HG03442 (cell line): ENCODE data around the gene INSIG1.

Experiments
- ATAC-seq: cut with Tn5 transposase; IDR thresholded peaks from one replicate; pipeline ENCODE4 v1.9.1; 2021; ENCODE audit warnings: mild to moderate bottlenecking, moderate library complexity; ENCODE audit not compliant: unreplicated experiment

The INSIG1 gene

DNA sequence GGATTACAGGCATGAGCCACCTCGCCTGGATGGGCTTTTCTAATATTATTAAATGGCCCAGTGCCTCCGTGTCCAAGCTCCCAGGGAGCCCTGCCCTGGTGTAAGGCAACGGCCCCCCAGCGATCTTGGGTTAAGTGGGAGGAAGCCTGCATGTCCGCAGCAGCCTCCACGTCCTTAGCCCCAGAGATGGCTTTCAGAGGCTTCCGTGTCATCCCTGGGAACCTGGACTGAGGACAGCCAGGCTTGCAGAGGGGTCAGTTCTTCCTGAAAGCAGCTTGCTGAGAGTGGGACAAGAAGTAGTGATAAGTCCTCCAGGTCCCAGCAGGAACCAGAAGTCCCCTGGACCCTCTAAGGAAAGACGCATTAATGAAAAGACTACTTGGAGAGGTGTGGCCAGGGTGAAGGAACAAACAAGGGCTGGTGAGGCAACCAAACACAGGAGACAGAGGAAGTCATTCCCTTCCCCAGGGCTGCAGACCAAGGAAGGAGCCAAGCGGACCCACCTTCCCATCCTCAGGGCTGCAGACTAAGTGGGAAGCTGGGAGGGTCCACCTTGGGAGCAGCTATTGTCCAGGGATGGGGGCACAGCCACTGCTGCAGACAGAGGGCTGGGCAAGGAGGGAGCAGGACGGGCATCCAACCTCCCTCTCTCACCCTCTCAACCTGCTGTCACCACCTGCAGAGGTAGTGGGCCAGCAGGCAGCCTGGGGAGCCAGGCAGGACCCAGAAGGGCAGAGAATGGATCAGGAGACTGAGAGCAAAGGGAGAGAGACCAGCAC, 13.0 kb upstream of the INSIG1 start:
- no peak for ATAC-seq

DNA sequence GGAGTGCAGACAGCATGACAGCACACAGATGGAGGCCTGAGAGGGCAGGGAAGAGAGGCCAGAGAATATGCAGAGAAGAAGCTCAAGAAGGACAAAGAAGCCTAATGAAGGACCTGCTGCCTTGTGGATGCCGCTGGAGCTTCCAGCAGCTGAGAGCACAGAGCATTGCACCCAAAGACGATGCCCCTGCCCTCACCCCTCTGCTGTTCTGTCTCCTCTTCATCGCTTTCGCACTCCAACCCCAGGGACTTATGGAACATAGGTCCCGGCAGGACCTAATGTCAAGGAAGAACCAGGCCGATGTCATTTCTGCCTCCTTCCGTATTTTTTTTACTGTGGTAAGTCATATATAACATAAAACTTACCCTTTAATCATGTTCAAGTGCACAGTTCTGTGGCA, 12.3 kb upstream of the INSIG1 start:
- ATAC-seq, result no peak

DNA sequence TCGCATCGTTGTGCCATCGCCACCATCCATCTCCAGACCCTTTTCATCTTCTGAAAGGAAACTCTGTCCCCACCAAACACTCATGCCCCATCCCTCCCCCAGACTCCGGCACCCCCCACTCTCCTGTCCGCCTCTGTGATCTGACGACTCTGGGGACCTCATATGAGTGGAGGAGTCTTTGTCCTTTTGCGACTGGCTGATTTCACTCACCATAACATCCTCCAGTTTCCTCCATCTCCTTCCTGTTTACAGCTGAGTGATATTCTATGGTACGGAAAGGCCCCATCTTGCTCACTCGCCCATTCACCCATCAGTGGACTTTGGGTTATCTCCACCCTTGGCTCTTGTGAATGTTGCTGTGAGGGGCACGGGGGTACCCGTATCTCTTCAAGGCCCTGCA, 11.8 kb upstream of the INSIG1 start:
- no peak for ATAC-seq

DNA sequence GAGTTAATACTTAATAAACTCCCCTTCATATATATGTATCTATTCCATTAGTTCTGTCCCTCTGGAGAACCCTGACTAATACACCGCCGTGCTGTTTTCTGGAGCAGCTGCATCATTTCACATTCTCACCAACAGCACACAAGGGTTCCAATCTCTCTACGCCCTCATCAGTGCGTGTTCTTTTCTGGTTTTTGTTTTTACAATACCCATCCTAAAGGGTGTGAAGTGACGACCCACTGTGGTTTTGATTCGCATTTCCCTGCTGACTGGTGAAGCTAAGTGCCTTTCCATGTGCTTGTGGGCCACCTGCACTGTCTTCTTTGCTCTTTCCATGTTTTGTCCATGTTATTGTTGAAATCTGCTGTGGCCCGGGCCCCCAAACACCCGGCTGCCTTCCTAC, 11.0 kb upstream of the INSIG1 start:
- no peak for ATAC-seq

DNA sequence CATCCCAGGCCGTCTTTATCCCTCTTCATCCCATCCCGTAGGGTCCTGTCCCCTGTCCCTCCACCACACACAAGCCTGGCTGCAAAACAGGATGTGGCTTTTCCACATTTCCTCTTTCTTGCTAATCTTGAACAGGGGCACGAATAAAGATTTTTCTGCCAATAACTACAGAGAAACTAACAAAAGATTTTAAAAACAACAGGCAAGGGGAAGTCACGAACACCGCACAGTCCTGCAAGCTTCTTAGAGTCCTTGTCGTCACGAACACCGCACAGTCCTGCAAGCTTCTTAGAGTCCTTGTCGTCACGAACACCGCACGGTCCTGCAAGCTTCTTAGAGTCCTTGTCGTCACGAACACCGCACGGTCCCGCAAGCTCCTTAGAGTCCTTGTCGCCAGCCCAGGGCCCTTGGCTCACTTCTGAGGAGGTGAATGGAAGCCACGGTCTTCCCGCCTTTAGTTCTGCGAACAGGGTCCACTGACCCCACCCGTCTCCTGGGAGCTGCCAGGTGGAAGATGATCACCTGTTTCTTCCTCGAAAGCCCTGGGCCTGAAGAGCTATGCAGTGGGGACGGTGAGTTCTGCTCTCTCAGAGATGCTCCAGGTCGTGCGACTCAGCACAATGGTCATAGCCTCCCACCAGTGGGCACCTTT, 10.3 kb upstream of the INSIG1 start:
- no peak for ATAC-seq

DNA sequence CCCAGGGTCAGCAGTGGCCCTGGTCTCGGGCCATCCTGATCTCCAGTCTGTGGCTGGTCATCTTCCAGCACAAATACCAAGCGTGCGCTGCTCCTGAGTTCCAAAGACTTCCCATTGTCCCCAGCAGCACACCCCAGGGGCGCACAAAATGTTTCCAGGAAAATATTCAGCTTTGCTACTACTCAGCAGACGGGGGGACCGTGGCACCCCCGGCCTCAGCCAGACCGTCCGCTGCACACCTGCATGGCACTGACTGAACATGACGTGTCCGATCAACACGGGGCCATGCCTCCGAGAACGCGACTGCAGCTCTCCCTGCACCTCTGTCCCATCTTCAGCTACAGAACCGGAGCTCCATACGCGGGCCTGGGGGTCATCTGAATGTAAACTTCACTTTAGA, 9.6 kb upstream of the INSIG1 start:
- ATAC-seq, result no peak

DNA sequence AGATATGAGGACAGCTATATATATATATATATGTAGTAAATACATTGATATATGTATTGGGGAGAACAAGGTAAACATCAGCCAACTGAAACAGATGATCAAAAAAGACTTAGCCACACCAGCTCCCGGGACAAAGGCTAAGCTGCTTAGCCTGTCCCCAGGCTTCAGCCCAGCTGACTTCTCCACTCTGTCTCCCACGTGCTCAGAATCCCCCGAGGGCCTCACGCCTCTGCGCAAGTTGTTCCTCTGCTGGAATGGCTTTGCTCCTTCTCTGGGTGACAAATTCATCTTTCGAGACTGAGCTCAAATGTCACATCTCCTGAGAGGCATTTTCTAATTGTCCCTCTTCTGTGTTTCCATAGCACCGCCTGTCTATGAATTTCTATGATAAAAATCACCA, 8.6 kb upstream of the INSIG1 start:
- ATAC-seq, result no peak

DNA sequence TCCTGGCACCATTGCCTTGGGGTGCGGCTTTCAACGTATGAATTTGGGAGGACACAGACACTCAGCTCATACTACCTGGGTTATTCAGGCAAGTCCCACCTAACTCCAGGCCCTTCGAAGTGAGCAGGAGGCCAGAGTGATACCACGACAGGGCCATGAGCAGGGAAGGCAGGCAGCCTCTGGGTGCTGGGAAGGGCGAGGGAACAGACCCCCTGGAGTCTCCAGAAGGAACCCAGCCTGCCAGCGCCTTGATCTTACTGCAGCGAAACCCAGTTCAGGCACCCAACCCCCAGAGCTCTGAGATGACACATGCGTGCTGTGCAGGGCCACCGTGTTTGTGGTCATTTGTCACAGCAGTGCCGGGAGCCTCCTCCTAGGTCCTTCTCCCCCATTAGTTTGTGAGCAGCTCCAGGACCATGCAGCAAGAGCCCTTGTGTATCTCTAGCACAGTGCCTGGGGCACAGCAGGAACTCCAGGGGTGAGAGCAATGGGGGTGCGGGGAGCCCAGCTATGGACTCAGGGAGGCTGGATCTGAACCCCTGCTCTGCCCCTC, 7.7 kb upstream of the INSIG1 start:
- no peak for ATAC-seq

DNA sequence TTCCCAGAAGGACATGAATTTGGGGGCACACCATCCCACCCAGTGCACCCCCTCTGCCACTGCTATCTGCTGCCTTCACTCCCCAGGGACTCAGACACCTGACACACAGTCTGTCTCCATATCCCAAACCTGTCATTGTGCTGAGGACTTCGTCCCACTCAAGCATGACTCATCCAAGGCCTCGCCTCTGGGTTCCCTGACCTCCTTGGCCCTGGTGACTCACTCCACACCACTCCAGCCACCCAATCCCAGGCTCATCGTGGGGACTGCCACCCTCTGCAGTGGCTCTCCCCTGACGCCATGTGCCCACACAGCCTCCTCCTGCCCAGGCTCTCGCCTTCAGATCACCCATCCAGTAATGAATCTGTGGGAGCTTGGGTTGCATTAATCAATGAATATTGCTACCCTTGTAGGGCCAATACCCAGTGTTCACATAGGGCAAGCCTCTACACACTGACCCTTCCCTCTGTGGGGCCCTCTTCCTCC, 6.6 kb upstream of the INSIG1 start:
- ATAC-seq, result peak; percentile 64

DNA sequence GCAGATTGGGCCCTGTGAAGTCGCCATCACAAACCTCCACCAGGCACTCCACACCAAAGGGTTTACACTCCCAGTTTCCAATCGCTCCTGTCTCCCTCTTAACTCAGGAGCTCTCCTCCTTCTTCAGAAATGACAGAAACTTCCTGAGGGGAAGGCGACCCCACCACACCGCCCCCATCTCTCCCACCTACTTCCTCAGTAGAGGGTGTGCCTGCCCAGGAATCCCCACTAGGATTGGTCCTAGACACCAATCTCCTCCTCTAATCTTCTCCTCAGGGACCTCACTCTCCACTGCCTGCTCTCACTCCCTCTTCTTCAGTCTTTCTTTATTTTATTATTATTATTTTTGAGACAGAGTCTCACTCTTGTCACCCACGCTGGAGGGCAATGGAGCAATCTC, 5.9 kb upstream of the INSIG1 start:
- ATAC-seq, result no peak

DNA sequence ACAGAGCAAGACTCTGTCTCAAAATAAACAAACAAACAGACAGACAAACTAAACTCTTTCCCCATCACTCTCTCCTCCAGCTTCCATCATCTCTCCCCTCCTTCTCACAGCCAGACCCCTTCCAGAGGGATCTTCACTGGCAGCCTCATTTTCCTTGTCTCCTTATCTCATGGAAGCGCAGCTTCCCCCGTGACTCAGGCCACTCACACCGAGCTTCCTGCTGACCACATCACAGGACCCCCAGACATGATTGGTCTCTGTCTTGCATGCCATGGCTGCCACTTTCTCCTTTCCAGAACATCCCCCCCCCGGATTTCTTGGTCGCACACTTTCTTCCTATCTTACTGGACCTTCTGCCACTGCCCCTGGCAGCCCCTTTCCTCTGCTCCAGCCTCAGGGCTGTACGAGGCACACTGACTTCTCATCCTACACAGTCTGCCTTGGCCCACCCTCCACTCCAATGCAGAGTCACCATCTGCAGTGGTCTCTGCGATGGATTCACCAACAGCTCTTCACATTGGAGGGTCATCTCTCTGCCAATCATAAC, 4.9 kb upstream of the INSIG1 start:
- no peak for ATAC-seq

DNA sequence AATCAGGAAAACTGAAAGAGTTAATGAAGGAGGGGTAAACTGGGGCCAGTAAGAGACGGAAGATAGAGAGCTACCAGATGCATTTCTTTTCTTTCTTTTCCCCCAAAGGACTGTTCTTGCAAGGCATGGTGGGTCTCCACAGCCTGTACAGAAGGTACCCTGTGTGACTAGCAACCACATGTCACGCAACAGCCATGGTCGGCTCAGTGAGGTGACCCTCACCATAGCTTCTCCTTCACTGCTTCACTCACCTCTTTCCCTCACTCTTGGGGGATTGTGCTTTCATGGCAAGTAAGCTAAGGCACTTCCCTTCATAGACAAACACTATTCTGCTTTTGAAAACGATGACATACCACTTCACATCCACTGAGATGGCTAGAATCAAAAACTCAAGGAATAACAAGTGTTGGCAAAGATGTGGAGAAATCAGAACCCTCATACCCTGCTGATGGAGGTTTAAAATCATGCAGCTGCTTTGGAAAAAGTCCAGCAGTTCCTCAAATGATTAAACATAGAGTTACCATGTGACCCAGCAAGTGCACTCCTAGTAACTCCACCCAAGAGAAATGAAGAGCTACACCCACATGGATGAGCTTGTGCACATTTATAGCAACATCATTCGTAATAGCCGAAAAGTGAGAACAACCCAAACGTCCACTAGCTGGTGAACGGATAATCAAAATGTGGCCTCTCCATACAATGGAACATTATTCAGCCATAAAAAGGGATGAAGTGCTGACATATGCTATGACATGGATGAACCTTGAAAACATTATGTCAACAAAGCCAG, 3.8 kb upstream of the INSIG1 start:
- no peak for ATAC-seq

DNA sequence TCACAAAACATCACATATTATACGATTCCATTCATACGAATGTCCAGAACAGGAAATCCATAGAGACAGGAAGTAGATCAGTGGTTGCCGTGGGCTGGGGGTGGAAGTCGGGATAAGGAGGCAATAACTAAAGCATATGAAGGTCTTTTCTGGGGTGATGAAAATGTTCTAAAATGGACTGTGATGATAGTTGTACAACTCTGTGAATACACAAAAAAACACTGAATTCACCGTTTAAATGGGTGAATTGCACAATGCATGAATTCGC, 3.2 kb upstream of the INSIG1 start:
- no peak for ATAC-seq

DNA sequence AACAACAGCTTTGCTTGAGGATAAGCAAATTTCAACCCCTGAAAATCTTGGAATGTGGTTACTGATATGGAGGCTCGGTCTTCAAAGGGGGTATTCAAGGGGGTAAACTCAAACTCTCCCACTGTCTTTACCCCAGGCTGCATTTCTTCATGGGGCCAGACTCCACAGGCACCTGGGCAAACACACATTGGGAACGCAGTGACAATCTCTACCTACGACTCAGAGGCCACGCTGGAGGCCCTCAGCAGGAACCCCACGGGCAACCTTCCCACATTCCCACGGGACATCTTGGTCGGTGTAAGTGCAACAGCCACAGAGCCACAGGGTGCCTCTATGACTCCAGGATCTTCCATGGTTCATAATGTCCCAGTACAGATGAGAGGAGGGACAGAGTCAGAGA, 2.2 kb upstream of the INSIG1 start:
- no peak for ATAC-seq

DNA sequence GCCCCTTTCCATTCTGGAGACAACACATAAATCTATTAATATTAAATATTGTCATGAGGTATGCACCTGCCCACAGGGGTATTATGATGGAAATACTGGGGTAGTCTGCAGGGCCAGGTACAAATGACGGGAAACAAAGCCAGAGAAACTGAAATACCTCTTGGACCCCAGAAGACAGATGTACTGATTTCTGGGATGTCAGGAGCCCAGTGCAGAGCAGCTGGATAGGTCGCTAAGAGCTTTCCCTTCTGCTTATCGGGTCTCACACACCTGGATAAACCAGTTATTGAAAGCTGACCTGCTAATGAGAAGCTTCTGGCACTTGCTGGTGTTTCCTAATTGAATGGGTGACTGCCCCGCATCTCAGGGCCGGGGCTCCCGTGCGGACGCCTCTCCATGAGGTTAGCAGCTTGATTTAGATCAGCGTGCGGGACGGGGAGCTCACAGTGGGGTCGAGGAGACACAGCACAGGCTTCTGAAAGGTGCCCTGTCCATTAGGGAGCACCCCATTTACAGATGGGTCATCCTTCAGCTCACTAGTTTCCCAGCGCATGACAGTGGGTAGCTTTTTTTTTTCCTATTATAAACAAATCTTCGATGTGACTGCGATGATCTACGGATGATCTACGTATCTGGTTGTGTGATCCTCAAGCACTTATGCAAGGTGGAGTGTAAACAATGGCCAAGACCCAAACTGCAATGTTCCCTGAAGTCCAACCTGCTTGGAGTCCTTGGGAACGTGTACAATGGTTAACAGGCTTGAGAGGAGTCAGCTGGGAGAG, 1.5 kb upstream of the INSIG1 start:
- no peak for ATAC-seq

DNA sequence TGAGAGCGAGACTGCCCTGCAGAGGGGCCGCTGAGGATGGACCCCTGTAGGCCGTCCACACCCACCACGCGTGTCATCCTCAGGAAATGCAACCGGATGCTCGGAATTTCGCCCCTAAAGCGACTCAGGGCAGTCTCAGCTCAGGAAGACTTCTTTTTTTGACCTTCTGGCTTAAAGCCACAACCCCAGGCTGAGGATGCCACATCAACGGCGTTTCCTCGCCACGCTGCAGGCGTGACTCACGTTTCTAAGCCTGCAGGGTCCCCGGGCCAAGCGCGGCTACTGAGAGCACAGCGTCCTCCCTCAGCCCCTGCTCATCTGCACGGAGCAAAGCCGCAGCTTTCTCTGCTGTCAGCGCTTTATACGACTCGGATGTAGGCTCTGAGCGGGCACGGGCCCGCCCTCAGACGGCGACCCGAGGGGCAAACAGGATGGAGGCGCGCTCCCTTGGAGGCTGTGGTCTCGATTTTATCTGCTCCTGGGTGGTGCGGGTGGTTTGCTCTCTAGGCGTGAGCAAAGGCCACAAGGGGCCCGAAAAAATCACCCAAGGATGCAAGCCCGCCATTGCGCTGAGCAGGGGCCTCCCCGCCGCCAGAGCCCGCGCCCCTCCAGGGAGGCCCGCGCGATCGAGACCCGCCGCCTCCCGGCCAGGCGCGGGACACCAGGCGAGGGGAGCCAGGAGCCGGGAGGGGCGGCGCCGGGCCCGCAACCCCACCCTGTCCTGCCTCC, 726 bp upstream of the INSIG1 start:
- peak; percentile 15 for ATAC-seq

DNA sequence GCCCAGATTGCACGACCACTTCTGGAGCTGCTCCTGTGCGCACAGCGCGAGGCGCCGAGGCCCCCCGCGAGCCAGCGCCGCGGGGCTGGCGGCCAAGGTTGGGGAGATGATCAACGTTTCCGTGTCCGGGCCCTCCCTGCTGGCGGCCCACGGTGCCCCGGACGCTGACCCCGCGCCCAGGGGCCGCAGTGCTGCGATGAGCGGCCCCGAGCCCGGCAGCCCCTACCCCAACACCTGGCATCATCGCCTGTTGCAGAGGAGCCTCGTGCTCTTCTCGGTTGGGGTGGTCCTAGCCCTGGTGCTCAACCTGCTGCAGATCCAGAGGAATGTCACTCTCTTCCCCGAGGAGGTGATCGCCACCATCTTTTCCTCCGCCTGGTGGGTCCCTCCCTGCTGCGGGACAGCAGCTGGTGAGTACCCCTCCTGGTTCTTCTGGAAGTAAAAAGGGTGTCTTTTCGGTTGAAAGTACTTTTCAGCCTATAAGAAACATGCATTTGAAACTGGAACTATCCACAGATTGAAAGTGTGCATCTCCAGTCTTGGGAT, 683 bp downstream of the INSIG1 start:
- no peak for ATAC-seq

DNA sequence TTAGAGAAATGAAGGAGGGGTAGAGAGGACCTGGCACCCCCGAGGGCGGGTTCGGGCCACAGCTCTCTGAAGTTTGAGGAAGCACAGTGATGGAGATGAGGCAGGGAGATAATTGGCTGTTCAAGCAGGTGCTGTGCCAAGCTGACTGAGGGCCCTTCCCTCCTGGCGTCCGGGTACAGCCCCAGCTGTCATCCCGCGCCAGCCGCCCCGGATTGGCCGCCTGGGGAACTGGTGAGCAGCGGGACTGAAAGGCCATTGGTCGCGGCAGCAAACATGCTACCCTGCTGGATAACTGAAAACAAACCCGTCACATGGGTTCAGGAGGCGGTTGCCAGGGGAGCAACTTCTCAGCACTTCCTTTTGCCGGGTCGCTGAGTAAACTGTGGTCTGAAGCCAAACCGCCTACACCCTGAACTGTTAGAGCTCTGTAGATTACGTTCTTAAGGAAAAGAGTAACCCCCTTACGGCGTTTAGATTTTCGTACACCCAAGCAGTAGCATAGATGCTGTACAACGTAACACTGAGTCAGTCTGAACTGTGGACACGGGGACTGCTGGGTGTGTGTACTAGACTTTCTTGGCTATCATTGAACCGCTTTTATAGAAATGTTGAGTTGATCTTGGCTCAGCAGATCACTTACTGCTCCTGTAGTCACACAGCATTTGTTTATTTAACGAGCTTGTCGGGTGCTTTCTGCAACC, 1.3 kb downstream of the INSIG1 start:
- peak; percentile 70 for ATAC-seq

DNA sequence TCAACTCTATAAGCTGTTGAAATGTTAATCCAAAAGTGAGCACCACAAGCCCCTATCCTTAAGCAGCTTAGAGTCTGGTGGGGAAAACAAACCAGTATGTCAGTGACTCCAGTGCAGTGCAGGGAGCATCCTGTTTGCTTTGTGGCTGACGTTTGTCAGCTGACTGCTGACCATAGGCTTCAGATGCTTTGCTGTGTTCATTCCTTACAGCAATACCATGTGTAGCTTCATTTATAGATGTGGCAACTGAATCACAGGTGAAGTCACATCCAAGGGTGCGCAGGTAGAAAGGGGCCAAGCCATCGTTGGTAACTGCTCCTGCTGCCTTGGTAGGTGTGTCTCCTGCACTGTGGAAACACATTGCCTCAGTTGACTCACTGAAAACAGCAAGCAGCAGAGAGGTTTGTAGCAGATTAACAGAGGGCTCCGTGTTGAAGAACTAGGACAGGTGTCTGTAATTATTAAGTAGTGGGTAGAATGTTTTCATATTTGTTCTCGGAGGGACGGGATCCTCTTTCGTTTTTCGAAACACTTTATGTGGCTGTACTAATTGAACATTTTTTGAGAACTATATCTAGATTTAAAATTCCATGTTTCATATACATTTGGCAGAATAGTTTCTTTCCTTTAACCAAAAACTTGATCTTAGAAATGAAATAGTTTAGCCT, 2.0 kb downstream of the INSIG1 start:
- ATAC-seq, result no peak
